GM23338 (cell line): ENCODE measurements around the gene ZBTB25. TPM values are rescaled to one million over a fixed set of nuclear protein-coding genes. Genes with fewer than 3 reads are reported as not detected.

ENCODE experiments used
- ATAC-seq: fragments of 200-7000 bp; cut with Tn5 transposase; 3 replicates; pipeline ENCODE4 v1.9.1; 2020
- DNase-seq: peaks from one replicate; pipeline ENCODE4 v3.0.0-alpha.2; 2015; ENCODE audit warnings: low spot score
- H2AFZ ChIP-seq: fragments of 200-600 bp; sonication (generic); 2 replicates; pipeline ENCODE4 v1.8.0; 2016; ENCODE audit warnings: antibody characterized with exemption, mild to moderate bottlenecking, moderate library complexity
- H3F3A ChIP-seq: fragments of 200-600 bp; sonication (generic); replicated peaks from 2 replicates; pipeline ENCODE4 v1.8.0; 2017; ENCODE audit warnings: antibody characterized with exemption, mixed run types, low read depth
- H3K27ac ChIP-seq: fragments of 200-600 bp; sonication (generic); 2 replicates; pipeline ENCODE4 v1.6.1; 2016; ENCODE audit warnings: low read depth
- H3K27me3 ChIP-seq: fragments of 200-600 bp; sonication (generic); 2 replicates; pipeline ENCODE4 v1.8.0; 2016; ENCODE audit warnings: mild to moderate bottlenecking, mixed run types, moderate library complexity; ENCODE audit not compliant: insufficient read depth
- H3K36me3 ChIP-seq: fragments of 200-600 bp; sonication (generic); 2 replicates; pipeline ENCODE4 v1.8.0; 2016; ENCODE audit warnings: mild to moderate bottlenecking; ENCODE audit not compliant: insufficient read depth
- H3K4me1 ChIP-seq: fragments of 200-600 bp; sonication (generic); 2 replicates; pipeline ENCODE4 v1.8.0; 2016; ENCODE audit warnings: mild to moderate bottlenecking, moderate library complexity; ENCODE audit not compliant: insufficient read depth
- H3K4me2 ChIP-seq: fragments of 200-600 bp; sonication (generic); 2 replicates; pipeline ENCODE4 v1.7.1; 2017; ENCODE audit warnings: mixed run types
- H3K4me3 ChIP-seq: fragments of 200-600 bp; sonication (generic); 2 replicates; pipeline ENCODE4 v1.6.1; 2016; ENCODE audit warnings: mixed run types
- H3K79me2 ChIP-seq: fragments of 200-600 bp; sonication (generic); replicated peaks from 2 replicates; pipeline ENCODE4 v1.8.0; 2017; ENCODE audit warnings: mild to moderate bottlenecking; ENCODE audit not compliant: insufficient read depth
- H3K9me2 ChIP-seq: fragments of 200-600 bp; sonication (generic); 2 replicates; pipeline ENCODE4 v1.8.0; 2017; ENCODE audit not compliant: insufficient read depth
- H4K20me1 ChIP-seq: fragments of 200-600 bp; sonication (generic); replicated peaks from 2 replicates; pipeline ENCODE4 v1.8.0; 2017; ENCODE audit warnings: mild to moderate bottlenecking; ENCODE audit not compliant: insufficient read depth
- H3K27ac Mint-ChIP-seq: 2 replicates; pipeline ENCODE4 v1.8.0; 2020; ENCODE audit warnings: inconsistent platforms, mild to moderate bottlenecking, moderate library complexity, mixed read lengths
- H3K27me3 Mint-ChIP-seq: 3 replicates; pipeline ENCODE4 v1.8.0; 2022; ENCODE audit warnings: low read depth, mild to moderate bottlenecking, moderate library complexity, mixed read lengths, inconsistent platforms; ENCODE audit not compliant: insufficient read depth, poor library complexity
- H3K36me3 Mint-ChIP-seq: 3 replicates; pipeline ENCODE4 v1.8.0; 2021; ENCODE audit warnings: low read depth, mild to moderate bottlenecking, inconsistent platforms, moderate library complexity, mixed read lengths
- H3K4me1 Mint-ChIP-seq: 3 replicates; pipeline ENCODE4 v1.8.0; 2020; ENCODE audit warnings: mild to moderate bottlenecking, inconsistent platforms, mixed read lengths
- H3K4me3 Mint-ChIP-seq: 3 replicates; pipeline ENCODE4 v1.8.0; 2021; ENCODE audit warnings: moderate library complexity, mild to moderate bottlenecking, inconsistent platforms, mixed read lengths
- H3K9me3 Mint-ChIP-seq: 3 replicates; pipeline ENCODE4 v1.8.0; 2020; ENCODE audit warnings: moderate library complexity, mild to moderate bottlenecking, inconsistent platforms, mixed read lengths
- CREB1 ChIP-seq: fragments of 250-450 bp; sonication (Bioruptor Pico); IDR thresholded peaks from 2 replicates; pipeline ENCODE4 v1.5.0; 2020; ENCODE audit warnings: low read depth, mild to moderate bottlenecking, moderate library complexity
- EZH2 ChIP-seq: fragments of 200-600 bp; sonication (generic); IDR thresholded peaks from one replicate; pipeline ENCODE4 v1.8.0; 2017; ENCODE audit warnings: antibody characterized with exemption, mild to moderate bottlenecking, low read depth; ENCODE audit not compliant: unreplicated experiment
- EZH2phosphoT487 ChIP-seq: fragments of 200-600 bp; sonication (generic); IDR thresholded peaks from one replicate; pipeline ENCODE4 v1.8.1; 2018; ENCODE audit warnings: antibody characterized with exemption; ENCODE audit not compliant: unreplicated experiment
- JUNB ChIP-seq: IDR thresholded peaks from one replicate; pipeline ENCODE4 v1.6.1; 2016; ENCODE audit warnings: antibody characterized with exemption; ENCODE audit not compliant: unreplicated experiment
- NANOG ChIP-seq: IDR thresholded peaks from 2 replicates; pipeline ENCODE4 v1.6.1; 2016; ENCODE audit warnings: antibody characterized with exemption, borderline replicate concordance
- POLR2AphosphoS5 ChIP-seq: IDR thresholded peaks from 2 replicates; pipeline ENCODE4 v1.6.1; 2016; ENCODE audit warnings: antibody characterized with exemption, low read depth
- STAT1 ChIP-seq: IDR thresholded peaks from one replicate; pipeline ENCODE4 v1.6.1; 2016; ENCODE audit warnings: antibody characterized with exemption; ENCODE audit not compliant: unreplicated experiment
- ZNF114 ChIP-seq: fragments of 250-450 bp; sonication (Bioruptor Pico); IDR thresholded peaks from 2 replicates; pipeline ENCODE4 v1.5.0; 2020; ENCODE audit warnings: mild to moderate bottlenecking, moderate library complexity
- ZNF331 ChIP-seq: fragments of 250-450 bp; sonication (Bioruptor Pico); IDR thresholded peaks from 2 replicates; pipeline ENCODE4 v1.5.0; 2020; ENCODE audit warnings: low read depth, mild to moderate bottlenecking, moderate library complexity
- polyA plus RNA-seq: library from polyadenylated mRNA; unstranded; fragments of >200 nt; fragmentation: Nextera tagmentation; extraction: Ambion mirVana; gene quantifications from 2 replicates; pipeline ENCODE4 v1.2.1, GENCODE V29; 2016
- total RNA-seq: library from RNA; depleted of rRNA; stranded (reverse); fragments of >200 nt; shearing (Covaris generic); gene quantifications from 2 replicates; pipeline ENCODE4 v1.2.3, GENCODE V29; 2014
- TF ChIP-seq, protein P1 (sequence below), 2 experiments: fragments of 200-600 bp in 1 of 2; sonication (generic) in 1 of 2; conservative IDR thresholded peaks; 2 replicates each; pipeline versions ENCODE4 v1.5.1 to v1.6.1; 2016 to 2017; ENCODE audit warnings: antibody characterized with exemption in 2 of 2, low read depth in 2 of 2, mild to moderate bottlenecking in 2 of 2, moderate library complexity in 1 of 2
- TF ChIP-seq, protein P2 (sequence below): IDR thresholded peaks from one replicate; pipeline ENCODE4 v1.6.1; 2018; ENCODE audit warnings: antibody characterized with exemption; ENCODE audit not compliant: unreplicated experiment
- TF ChIP-seq, protein P3 (sequence below): IDR thresholded peaks from 2 replicates; pipeline ENCODE4 v1.6.1; 2016; ENCODE audit warnings: antibody characterized with exemption
- TF ChIP-seq, protein P4 (sequence below): fragments of 250-450 bp; sonication (Bioruptor Pico); IDR thresholded peaks from 2 replicates; pipeline ENCODE4 v1.5.0; 2020; ENCODE audit warnings: mild to moderate bottlenecking, moderate library complexity

The ZBTB25 gene
- total and polyA plus RNA-seq, 2 experiments from 2014 or later, result 5.8 to 8.0 TPM

DNA sequence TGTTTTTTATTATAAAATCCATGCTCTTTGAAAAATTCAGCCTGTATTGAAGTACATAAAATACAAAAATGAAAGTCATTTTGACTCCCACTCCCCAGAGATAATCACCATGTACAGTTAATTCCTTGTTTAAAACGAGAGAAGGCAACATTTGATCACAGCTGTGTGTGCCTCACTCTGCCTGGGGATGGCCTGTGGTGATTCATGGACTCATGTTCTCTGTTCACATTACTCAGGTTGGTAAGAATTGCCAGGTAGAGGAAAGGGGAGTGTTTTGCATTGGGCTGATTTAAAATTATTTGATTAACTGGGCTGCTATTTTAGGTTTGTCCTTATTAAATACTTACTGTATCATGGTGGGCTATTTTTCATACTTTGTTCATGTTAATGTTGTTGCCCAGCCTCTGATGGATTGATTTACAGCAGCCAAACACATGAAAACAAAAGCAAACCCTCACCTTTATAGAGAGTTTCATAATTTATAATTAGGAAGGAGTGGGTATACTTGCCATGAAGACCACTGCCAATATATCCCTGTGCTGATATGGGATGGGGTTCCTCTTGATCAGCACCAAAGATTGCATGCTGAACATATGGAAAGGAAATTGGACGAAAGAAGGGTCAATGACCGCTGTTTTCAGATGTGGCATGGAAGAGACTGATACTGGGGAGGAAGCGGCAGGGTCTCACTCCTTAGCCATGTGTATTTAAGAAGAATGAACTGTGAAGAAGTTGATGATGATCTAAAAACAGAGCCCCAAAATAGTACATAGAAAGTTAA is 3.9 kb upstream of the ZBTB25 start:
- peaks cover 12% of the 10 kb centered on the region; the same call in 1 of the 2 replicates for H3F3A ChIP-seq
- peaks cover 10% of the 10 kb centered on the region; the same call in 1 of the 2 replicates for H4K20me1 ChIP-seq
- no peaks in the 10 kb centered on the region for H3K36me3 ChIP-seq
- Mint-ChIP-seq H3K27ac (no peak overlapping the region), H3K27me3 (peaks cover 12% of the 10 kb centered on the region), H3K4me1 (peaks cover 57% of the 10 kb centered on the region), H3K4me3 (peak overlapping the region; percentile 46), H3K36me3 (peaks cover 3% of the 10 kb centered on the region; the same call in 1 of the 3 replicates), H3K9me3 (no peaks in the 10 kb centered on the region)
- DNase-seq, result no peak
- peaks cover 79% of the 10 kb centered on the region for H3K79me2 ChIP-seq
- no peaks in the 10 kb centered on the region for H3K27me3 ChIP-seq
- H3K4me3 ChIP-seq, result 0 out of 2 replicates have a peak overlapping the region, but pooled peaks have one; percentile 21
- no peak for ATAC-seq
- no peaks in the 10 kb centered on the region for H3K9me2 ChIP-seq
- no peak overlapping the region for H2AFZ ChIP-seq
- H3K27ac ChIP-seq, result no peak overlapping the region
- peaks cover 52% of the 10 kb centered on the region for H3K4me1 ChIP-seq
- TF ChIP-seq POLR2AphosphoS5 (no peak), STAT1 (no peak), NANOG (no peak), EZH2phosphoT487 (no peak), EZH2 (no peak), CREB1 (CRISPR knock-in tag) (no peak), ZNF114 (no peak), ZNF331 (CRISPR knock-in tag) (no peak), JUNB (no peak)
- TF ChIP-seq, protein P1, sequence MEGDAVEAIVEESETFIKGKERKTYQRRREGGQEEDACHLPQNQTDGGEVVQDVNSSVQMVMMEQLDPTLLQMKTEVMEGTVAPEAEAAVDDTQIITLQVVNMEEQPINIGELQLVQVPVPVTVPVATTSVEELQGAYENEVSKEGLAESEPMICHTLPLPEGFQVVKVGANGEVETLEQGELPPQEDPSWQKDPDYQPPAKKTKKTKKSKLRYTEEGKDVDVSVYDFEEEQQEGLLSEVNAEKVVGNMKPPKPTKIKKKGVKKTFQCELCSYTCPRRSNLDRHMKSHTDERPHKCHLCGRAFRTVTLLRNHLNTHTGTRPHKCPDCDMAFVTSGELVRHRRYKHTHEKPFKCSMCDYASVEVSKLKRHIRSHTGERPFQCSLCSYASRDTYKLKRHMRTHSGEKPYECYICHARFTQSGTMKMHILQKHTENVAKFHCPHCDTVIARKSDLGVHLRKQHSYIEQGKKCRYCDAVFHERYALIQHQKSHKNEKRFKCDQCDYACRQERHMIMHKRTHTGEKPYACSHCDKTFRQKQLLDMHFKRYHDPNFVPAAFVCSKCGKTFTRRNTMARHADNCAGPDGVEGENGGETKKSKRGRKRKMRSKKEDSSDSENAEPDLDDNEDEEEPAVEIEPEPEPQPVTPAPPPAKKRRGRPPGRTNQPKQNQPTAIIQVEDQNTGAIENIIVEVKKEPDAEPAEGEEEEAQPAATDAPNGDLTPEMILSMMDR (conservative IDR thresholded peaks at IDR 0.05; ENCODE audit: low read depth in 2 of 2), result no peak
- TF ChIP-seq, protein P2, sequence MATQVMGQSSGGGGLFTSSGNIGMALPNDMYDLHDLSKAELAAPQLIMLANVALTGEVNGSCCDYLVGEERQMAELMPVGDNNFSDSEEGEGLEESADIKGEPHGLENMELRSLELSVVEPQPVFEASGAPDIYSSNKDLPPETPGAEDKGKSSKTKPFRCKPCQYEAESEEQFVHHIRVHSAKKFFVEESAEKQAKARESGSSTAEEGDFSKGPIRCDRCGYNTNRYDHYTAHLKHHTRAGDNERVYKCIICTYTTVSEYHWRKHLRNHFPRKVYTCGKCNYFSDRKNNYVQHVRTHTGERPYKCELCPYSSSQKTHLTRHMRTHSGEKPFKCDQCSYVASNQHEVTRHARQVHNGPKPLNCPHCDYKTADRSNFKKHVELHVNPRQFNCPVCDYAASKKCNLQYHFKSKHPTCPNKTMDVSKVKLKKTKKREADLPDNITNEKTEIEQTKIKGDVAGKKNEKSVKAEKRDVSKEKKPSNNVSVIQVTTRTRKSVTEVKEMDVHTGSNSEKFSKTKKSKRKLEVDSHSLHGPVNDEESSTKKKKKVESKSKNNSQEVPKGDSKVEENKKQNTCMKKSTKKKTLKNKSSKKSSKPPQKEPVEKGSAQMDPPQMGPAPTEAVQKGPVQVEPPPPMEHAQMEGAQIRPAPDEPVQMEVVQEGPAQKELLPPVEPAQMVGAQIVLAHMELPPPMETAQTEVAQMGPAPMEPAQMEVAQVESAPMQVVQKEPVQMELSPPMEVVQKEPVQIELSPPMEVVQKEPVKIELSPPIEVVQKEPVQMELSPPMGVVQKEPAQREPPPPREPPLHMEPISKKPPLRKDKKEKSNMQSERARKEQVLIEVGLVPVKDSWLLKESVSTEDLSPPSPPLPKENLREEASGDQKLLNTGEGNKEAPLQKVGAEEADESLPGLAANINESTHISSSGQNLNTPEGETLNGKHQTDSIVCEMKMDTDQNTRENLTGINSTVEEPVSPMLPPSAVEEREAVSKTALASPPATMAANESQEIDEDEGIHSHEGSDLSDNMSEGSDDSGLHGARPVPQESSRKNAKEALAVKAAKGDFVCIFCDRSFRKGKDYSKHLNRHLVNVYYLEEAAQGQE, result no peak
- TF ChIP-seq, protein P3, sequence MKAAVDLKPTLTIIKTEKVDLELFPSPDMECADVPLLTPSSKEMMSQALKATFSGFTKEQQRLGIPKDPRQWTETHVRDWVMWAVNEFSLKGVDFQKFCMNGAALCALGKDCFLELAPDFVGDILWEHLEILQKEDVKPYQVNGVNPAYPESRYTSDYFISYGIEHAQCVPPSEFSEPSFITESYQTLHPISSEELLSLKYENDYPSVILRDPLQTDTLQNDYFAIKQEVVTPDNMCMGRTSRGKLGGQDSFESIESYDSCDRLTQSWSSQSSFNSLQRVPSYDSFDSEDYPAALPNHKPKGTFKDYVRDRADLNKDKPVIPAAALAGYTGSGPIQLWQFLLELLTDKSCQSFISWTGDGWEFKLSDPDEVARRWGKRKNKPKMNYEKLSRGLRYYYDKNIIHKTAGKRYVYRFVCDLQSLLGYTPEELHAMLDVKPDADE, result no peak
- TF ChIP-seq, protein P4, sequence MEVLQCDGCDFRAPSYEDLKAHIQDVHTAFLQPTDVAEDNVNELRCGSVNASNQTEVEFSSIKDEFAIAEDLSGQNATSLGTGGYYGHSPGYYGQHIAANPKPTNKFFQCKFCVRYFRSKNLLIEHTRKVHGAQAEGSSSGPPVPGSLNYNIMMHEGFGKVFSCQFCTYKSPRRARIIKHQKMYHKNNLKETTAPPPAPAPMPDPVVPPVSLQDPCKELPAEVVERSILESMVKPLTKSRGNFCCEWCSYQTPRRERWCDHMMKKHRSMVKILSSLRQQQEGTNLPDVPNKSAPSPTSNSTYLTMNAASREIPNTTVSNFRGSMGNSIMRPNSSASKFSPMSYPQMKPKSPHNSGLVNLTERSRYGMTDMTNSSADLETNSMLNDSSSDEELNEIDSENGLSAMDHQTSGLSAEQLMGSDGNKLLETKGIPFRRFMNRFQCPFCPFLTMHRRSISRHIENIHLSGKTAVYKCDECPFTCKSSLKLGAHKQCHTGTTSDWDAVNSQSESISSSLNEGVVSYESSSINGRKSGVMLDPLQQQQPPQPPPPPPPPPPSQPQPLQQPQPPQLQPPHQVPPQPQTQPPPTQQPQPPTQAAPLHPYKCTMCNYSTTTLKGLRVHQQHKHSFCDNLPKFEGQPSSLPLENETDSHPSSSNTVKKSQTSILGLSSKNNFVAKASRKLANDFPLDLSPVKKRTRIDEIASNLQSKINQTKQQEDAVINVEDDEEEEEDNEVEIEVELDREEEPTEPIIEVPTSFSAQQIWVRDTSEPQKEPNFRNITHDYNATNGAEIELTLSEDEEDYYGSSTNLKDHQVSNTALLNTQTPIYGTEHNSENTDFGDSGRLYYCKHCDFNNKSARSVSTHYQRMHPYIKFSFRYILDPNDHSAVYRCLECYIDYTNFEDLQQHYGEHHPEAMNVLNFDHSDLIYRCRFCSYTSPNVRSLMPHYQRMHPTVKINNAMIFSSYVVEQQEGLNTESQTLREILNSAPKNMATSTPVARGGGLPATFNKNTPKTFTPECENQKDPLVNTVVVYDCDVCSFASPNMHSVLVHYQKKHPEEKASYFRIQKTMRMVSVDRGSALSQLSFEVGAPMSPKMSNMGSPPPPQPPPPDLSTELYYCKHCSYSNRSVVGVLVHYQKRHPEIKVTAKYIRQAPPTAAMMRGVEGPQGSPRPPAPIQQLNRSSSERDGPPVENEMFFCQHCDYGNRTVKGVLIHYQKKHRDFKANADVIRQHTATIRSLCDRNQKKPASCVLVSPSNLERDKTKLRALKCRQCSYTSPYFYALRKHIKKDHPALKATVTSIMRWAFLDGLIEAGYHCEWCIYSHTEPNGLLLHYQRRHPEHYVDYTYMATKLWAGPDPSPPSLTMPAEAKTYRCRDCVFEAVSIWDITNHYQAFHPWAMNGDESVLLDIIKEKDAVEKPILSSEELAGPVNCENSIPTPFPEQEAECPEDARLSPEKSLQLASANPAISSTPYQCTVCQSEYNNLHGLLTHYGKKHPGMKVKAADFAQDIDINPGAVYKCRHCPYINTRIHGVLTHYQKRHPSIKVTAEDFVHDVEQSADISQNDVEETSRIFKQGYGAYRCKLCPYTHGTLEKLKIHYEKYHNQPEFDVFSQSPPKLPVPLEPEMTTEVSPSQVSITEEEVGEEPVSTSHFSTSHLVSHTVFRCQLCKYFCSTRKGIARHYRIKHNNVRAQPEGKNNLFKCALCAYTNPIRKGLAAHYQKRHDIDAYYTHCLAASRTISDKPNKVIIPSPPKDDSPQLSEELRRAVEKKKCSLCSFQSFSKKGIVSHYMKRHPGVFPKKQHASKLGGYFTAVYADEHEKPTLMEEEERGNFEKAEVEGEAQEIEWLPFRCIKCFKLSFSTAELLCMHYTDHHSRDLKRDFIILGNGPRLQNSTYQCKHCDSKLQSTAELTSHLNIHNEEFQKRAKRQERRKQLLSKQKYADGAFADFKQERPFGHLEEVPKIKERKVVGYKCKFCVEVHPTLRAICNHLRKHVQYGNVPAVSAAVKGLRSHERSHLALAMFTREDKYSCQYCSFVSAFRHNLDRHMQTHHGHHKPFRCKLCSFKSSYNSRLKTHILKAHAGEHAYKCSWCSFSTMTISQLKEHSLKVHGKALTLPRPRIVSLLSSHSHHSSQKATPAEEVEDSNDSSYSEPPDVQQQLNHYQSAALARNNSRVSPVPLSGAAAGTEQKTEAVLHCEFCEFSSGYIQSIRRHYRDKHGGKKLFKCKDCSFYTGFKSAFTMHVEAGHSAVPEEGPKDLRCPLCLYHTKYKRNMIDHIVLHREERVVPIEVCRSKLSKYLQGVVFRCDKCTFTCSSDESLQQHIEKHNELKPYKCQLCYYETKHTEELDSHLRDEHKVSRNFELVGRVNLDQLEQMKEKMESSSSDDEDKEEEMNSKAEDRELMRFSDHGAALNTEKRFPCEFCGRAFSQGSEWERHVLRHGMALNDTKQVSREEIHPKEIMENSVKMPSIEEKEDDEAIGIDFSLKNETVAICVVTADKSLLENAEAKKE (CRISPR knock-in tag), result no peak
- peak overlapping the region; percentile 86 for H3K4me2 ChIP-seq
